ENCODE measurements around the gene FNDC3B. TPM values are rescaled to one million over a fixed set of nuclear protein-coding genes. Genes with fewer than 3 reads are reported as not detected.
A peak's percentile ranks its signal among the peaks of the same experiment; 100 is the strongest.

FNDC3B gene
- polyA plus RNA-seq, 2 of the 4 experiments (the other 2 are of a cell fraction), result 29.5 to 33.6 TPM

- CTCF ChIA-PET, result interaction anchor here (1.0 kb wide), 1 partner anchor 13 kb away, joined by 3 read pairs; no protein-coding TSS in a partner anchor
- Histone ChIP-seq H3K9me3 (no peaks in the 10 kb centered on the region), H3K4me2 (peak overlapping the region; percentile 63), H3K4me1 (peaks cover 99% of the 10 kb centered on the region), H3K27ac (peak overlapping the region; percentile 8 to 58; a peak in 3 of 6 replicates), H3K4me3 (no peak overlapping the region)
- FAIRE-seq (no peak), DNase-seq (ENCODE audit: low read depth in 1 of 2, low spot score in 1 of 2) (no peak), ATAC-seq (peak in 1 of 2 experiments; percentile 48; a peak in 3 of 6 replicates)
- WGBS (ENCODE audit: missing lambda C conversion rate), result 20% methylated on average over 3 of the region's 3 CpGs
- TF ChIP-seq HES2 (IDR thresholded peaks at IDR 0.05) (no peak), KDM1A (IDR thresholded peaks at IDR 0.05; ENCODE audit: low read depth) (no peak), CBX8 (IDR thresholded peaks at IDR 0.05) (no peak), ZC3H11A (IDR thresholded peaks at IDR 0.05) (no peak), MAX (IDR thresholded peaks at IDR 0.05) (no peak), FOSB (CRISPR knock-in tag; IDR thresholded peaks at IDR 0.05) (no peak), RAD21 (conservative IDR thresholded peaks at IDR 0.05 in 1 of 2, IDR thresholded peaks at IDR 0.05 in 1 of 2) (no peak), RFX5 (IDR thresholded peaks at IDR 0.05) (no peak), JUN (IDR thresholded peaks at IDR 0.05) (no peak), HOXB13 (CRISPR knock-in tag; IDR thresholded peaks at IDR 0.05; ENCODE audit: low read depth) (no peak), PBX3 (IDR thresholded peaks at IDR 0.05) (no peak)
- POLR2A ChIA-PET, result no interaction called here
Measured at GRCh38 chr3:172102883-172103310, 63.5 kb downstream of the FNDC3B start.

GRCh38 chr3:172103724-172104123 lies 64.3 kb downstream of the FNDC3B start:
- WGBS (ENCODE audit: missing lambda C conversion rate), result 57% methylated on average over 2 of the region's 2 CpGs
- CTCF ChIA-PET, result no interaction called here
- ATAC-seq, result peak in 1 of 2 experiments; percentile 26; a peak in 2 of 6 replicates

More at GRCh38 chr3:172103724-172104123, 64.3 kb downstream of the FNDC3B start:
- POLR2A ChIA-PET, result no interaction called here
- FAIRE-seq (no peak), DNase-seq (ENCODE audit: low read depth in 1 of 2, low spot score in 1 of 2) (no peak)
- H3K4me3 ChIP-seq, result no peak overlapping the region
- peak overlapping the region; percentile 63 for H3K4me2 ChIP-seq
- no peak for TF ChIP-seq REST (IDR thresholded peaks at IDR 0.05)
- no peak for TF ChIP-seq RARB (CRISPR knock-in tag; IDR thresholded peaks at IDR 0.05)
- no peak for TF ChIP-seq HMGXB4 (CRISPR knock-in tag; IDR thresholded peaks at IDR 0.05; ENCODE audit: borderline replicate concordance)
- no peak for TF ChIP-seq BHLHE40 (IDR thresholded peaks at IDR 0.05; ENCODE audit: low read depth, low read length)
- TF ChIP-seq GATA3 (IDR thresholded peaks at IDR 0.05; ENCODE audit: borderline replicate concordance), result no peak
- TF ChIP-seq CEBPB (IDR thresholded peaks at IDR 0.05), result no peak
- no peak for TF ChIP-seq USF2 (IDR thresholded peaks at IDR 0.05)
- no peak for TF ChIP-seq FOSB (CRISPR knock-in tag; IDR thresholded peaks at IDR 0.05)
- no peak for TF ChIP-seq TFCP2L1 (CRISPR knock-in tag; IDR thresholded peaks at IDR 0.05)
- TF ChIP-seq MYC (IDR thresholded peaks at IDR 0.05; ENCODE audit: borderline replicate concordance, low read length), result no peak
- no peak for TF ChIP-seq RNF2 (IDR thresholded peaks at IDR 0.05; ENCODE audit: borderline replicate concordance, low read depth)
- TF ChIP-seq HEYL (CRISPR knock-in tag; IDR thresholded peaks at IDR 0.05), result no peak
- TF ChIP-seq PHF8 (IDR thresholded peaks at IDR 0.05; ENCODE audit: borderline replicate concordance, low read depth), result no peak
- no peak for TF ChIP-seq MAFK (IDR thresholded peaks at IDR 0.05; ENCODE audit: partially characterized antibody)
- no peak for TF ChIP-seq MAX (IDR thresholded peaks at IDR 0.05)
- no peak for TF ChIP-seq HES2 (IDR thresholded peaks at IDR 0.05)
- no peak for TF ChIP-seq E2F6 (IDR thresholded peaks at IDR 0.05; ENCODE audit: borderline replicate concordance, low read depth)
- no peak for TF ChIP-seq HOXB5 (CRISPR knock-in tag; IDR thresholded peaks at IDR 0.05)
- no peak for TF ChIP-seq HOXA7 (CRISPR knock-in tag; IDR thresholded peaks at IDR 0.05)
- H3K9me3 ChIP-seq, result no peaks in the 10 kb centered on the region
- H3K27ac ChIP-seq, result peak overlapping the region; percentile 11 to 27; a peak in 1 of 6 replicates
- peaks cover 99% of the 10 kb centered on the region for H3K4me1 ChIP-seq

All from A549 (cell line).